ENCODE measurements around the gene SPRING1.

- TF ChIP-seq CTCF (conservative IDR thresholded peaks at IDR 0.05 in 1 of 2, IDR thresholded peaks at IDR 0.05 in 1 of 2; ENCODE audit: extremely low read depth in 1 of 2, insufficient read depth in 1 of 2, low read depth in 1 of 2, low read length in 2 of 2) (no peak), EZH2 (IDR thresholded peaks at IDR 0.05; ENCODE audit: borderline replicate concordance, low read length) (no peak)
Observed at GRCh38 chr12:116749884-116750283, 12.0 kb upstream of the SPRING1 start.

Measured in mammary epithelial cell (primary cell).